Activated T-cell treated with anti-CD3 and anti-CD28 coated beads, Interleukin-2, amount 50 U/mL, for 1 hour (primary cell): ENCODE results near the gene AGRN.
"Not testable (repeated sequence)": the region's sequence is repeated elsewhere in the genome, so short reads cannot be mapped to it uniquely, and the experiment has no call there.

Experiments used
- DNase-seq: peaks from one replicate; pipeline ENCODE4 v3.0.0-alpha.2; 2020

The AGRN gene

DNA sequence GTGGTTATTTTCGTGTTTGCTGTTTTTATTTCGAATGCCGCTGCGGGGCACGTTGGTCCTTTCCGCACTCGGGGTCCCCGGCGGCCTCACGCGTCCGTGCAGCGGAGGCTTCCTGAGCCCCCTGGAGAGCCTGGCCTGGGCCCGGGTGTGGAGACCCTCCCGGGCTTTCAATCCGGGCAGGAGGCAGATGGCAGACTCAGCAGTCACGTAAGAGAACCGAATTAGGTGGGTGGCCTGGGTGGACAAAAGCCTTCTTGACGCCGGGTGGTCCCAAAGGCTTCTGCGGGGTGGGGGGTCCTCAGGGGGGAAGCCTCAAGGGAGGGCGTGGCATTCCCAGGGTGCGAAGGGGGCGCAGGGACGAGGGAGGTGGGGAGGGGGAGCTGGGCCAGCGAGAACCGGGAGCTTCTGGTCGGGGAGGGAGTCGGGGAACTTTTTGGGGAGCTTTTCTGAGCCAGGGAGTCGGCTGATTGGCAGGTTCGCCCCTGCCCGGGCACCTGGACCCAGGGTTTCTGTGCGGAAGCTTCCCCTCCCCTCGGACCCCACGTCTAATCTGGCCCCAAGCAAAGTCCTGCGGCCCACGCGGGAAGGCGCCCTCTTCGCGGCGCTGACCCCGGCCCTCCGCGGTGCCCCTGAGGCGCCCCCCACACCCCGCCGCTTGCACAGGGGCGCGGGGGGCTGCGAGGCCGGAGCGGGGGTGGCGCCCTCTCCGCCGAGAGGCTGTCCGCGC lies 18.7 kb upstream of the AGRN start:
- DNase-seq, result peak; percentile 38

DNA sequence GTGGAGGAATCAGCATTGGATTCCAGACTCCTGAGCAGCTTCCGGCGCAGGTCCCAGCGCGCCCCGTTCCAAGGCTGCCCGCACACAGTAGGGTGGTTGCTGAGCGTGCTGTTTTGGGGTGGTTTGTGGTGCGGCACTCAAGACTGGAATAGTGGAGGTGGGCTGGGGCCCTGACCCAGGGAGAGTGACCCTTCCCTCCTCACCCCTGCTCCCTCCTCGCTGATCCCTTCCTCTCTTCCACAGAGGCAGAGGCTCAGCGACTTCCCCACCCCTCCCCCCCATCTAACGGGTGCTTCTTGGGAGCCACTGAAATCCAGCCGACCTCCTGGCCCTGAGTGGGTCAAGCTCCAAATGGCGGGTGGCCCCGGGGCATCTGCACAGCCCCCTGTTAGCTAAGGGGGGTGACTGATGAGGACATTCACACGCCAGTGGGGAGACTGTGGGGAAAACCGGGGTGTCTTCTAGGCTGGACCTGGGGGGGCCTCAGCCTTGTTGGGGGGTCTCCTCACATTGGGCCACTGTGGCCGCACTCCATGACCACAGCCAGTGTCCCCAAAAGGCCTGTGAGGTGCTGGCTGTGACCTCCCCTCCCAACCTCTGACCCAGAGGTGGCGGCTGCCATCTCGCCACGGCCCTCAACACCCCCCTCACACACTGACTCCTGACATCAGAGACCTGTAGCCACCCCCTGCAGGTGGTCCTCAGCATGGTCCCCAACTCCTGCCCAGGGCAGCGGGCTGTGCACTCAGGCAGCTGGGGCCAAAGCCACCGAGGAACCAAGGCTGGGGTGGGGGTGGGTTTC lies 16.1 kb upstream of the AGRN start:
- no peak for DNase-seq

DNA sequence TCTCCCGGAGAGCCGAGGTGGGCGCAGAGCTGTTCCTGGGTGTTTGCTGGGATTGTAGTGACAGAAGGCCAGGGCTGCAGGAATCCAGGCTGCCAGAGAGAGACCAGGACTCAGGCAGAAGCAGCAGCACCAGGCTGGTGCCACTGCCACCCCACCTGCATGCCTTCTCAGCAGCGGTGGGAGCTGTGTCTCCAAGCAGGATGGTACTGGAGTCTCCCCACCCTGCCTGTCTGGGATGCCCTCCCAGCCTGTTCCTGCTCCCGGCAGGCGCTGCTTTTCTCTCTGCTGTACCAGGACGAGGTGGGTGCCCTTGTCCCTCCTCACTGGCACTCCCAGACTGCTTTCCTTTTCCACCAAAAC lies 15.5 kb upstream of the AGRN start:
- DNase-seq, result no peak

DNA sequence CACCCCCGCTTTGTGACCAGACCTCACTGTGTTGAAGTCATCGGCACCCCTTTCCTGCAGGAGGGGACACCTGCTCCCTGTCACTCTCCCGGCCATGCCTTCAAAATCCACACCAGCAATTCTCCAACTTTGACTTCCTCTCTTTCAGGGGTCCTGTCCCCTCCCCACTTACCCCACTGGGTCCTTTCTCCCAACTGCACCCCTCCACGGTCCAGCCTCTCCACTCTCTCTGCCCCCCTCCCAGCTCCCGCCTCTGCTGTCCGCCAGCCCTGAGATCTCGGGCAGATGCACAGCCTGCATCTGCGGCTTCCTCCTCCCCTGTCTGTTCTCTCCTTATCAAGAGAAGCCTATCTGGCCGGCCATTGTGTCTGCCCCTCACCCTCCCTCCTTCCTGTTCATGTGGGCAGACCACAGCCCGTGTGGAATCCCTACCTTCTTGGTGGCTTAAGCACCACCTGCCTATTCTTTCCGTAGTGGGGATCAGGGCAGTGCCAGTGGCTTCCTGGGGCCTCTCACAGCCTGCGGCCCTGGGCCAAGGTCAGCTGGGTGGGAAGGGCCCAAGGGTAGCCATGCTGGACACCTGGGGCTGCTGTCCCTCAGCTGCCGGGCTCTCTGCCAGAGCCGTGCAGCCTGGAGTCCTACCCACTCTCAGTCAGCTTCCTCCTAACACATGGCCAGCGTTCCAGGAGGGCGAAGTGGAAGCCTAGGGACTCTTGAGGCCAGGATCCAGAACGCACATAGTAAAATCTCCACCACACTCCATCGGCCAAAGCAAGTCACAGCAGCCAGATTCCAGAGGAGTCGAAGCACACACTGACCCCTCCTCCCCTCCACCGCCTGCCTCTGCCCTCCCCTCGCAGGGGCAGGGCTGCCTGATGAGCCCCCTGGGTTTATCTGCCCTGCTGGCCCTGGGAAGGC lies 14.9 kb upstream of the AGRN start:
- DNase-seq, result no peak

DNA sequence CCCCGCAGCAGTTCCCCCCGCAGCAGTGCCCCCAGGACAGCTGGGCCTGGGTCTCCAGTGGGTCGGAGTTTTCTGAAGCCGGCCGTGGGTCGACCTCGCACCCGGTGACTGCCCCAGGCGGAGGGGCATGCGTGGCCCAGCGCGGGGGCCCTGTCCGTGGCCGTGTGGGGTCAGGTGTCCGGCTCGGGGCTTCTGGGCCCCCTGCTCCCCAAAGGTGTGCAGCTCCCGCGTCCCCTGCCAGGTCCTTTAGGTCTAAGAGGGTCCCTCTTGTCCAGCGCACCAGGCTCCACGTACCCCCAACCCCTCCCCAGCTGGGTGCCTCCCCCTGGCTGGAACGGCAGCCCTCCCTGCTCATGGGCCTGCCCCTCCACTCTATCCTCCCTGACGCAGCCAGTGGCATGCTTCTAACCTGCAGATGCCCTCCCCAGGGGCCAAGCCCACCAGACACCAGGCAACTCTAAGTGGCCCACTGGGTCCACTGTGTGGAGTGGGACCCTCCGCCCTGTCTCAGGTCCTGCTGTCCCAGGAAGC lies 14.1 kb upstream of the AGRN start:
- no peak for DNase-seq

DNA sequence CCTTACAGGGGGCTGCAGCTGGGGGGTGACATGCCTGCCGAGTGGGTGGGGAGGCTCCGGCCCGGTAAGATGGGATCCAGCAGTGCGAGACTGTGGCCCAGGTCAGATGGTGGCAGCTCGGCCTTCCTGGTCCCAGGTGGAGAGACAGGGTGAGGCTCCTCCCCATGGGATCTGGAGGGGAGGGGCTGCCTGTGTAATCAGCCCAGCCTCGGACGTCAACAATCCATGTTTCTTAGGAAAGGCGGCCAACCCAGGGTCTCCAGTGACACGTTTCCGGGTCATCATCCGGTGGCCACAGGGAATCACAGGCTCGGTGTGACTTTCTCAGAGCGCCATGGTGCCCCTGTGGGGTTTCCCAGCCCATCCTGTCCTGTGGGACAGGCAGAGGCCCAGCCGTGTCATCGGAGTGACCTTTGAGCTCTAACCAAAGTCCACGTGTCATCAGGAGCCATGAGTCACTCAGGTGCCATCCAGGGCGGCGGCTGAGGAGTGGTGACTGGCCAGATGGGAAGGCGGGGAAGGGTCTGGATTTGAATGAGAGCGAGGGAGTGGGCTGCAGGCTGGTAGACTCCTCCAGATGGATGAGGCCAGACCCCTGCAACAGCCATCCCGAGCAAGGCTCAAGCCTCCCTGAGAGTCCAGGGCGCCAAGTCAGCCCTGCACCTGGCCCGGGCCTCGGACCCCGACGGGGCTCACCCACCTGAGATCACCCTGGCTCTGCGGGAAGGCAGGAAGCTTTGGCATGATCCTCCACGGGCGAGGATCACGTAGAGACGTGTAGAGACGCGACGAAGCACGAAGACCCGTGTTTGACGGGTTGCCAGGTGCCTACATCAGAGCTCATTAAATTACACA lies 13.4 kb upstream of the AGRN start:
- DNase-seq, result no peak

DNA sequence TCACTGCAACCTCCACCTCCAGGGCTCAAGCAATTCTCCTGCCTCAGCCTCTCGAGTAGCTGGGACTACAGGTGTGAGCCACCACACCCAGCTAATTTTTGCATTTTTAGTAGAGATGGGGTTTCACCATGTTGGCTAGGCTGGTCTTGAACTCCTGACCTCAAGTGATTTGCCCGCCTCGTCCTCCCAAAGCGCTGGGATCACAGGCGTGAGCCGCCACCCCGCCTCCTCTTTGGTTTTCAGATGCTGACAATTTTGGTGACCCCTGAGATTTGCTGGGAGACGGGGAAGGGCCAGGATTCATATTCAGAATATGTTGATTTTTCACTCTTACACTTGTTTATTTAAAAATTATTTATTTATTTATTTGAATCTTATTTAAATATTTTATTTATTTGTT lies 9.8 kb upstream of the AGRN start:
- not testable (repeated sequence) for DNase-seq

DNA sequence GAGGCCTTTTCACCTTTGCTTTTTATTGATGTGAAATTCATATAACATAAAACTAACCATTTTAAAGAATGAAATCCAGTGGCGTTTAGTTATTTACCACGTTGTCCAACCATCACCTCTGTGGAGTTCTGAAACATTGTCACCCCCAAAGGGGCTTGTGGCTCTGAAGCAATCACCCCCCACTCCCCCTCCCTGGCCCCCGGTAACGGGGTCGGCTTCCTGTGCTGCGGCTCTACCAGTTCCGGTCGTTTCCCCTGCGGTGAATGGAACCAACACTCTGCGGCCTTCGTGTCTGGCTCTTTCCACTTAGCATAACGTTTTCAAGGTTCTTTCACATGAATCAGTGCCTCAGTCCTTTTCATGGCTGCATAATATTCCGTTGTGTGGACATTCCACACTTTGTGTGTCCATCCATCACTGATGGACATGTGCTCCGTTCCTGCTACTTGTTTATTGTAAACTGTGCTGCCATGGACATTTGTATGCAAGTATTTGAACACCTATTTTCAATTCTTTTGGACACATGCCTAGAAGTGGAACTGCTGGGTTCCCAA lies 8.4 kb upstream of the AGRN start:
- DNase-seq, result no peak

DNA sequence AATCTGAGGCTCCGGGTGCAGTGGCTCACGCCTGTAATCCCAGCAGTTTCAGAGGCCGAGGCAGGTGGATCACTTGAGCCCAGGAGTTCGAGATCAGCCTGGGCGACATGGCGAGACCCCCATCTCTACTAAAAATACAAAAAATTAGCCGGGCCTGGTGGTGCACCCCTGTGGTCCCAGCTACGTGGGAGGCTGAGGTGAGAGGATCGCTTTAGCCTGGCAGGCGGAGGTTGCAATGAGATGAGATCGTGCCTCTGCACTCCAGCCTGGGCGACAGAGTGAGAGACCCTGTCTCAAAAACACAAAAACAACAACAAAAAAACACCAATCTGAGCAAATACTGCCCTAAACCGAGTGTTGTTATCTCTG lies 7.2 kb upstream of the AGRN start:
- DNase-seq, result not testable (repeated sequence)

DNA sequence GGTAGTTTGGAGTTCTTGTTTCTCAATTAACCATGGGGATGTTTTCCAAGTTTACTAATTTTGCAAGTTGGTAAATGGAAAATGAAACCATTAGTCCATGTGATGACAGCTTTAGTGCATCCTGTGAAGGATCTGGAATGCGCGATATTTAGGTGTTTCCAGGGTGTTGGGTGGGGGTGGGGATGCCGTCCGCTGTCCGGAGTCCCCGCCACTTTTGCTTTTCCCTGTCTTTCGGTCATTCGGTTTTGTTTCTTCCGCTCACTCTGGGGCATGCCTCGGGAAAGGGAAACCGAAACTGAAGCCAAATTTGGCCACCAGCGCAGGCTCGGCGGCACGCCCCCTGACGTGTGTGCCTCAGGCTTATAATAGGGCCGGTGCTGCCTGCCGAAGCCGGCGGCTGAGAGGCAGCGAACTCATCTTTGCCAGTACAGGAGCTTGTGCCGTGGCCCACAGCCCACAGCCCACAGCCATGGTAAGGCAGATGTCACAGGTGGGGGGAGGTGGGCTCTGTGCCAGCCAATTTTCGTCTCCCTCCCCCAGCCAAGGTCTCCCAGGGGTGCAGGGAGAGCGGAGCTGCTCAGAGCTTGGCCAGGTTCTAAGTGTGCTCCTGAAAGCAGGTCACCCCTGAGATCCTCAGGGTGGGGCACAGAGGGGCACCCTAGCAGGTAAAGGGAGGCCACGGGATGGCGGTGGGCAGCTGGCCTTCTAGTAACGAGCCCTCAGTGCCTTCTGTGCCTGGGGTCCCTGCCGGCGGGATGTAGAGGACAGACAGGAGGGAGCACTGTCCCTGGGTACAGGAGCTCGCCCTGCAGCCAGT lies 6.6 kb upstream of the AGRN start, which contains the start of gene ISG15:
ISG15 (plus strand) TSS at position 393 of the 817 bp plus-strand sequence; CDS start at position 470, 77 bp downstream.
- DNase-seq, result peak; percentile 88

DNA sequence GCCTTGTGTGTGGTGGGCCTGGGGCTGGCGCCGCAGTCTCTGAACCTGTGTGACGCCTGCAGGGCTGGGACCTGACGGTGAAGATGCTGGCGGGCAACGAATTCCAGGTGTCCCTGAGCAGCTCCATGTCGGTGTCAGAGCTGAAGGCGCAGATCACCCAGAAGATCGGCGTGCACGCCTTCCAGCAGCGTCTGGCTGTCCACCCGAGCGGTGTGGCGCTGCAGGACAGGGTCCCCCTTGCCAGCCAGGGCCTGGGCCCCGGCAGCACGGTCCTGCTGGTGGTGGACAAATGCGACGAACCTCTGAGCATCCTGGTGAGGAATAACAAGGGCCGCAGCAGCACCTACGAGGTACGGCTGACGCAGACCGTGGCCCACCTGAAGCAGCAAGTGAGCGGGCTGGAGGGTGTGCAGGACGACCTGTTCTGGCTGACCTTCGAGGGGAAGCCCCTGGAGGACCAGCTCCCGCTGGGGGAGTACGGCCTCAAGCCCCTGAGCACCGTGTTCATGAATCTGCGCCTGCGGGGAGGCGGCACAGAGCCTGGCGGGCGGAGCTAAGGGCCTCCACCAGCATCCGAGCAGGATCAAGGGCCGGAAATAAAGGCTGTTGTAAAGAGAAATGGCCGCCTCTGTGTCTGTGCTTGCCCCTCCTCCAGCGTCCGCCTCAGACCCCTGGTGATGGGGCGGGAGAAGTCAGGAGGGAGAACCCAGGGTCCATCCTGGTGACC lies 5.8 kb upstream of the AGRN start:
- DNase-seq, result peak; percentile 52

DNA sequence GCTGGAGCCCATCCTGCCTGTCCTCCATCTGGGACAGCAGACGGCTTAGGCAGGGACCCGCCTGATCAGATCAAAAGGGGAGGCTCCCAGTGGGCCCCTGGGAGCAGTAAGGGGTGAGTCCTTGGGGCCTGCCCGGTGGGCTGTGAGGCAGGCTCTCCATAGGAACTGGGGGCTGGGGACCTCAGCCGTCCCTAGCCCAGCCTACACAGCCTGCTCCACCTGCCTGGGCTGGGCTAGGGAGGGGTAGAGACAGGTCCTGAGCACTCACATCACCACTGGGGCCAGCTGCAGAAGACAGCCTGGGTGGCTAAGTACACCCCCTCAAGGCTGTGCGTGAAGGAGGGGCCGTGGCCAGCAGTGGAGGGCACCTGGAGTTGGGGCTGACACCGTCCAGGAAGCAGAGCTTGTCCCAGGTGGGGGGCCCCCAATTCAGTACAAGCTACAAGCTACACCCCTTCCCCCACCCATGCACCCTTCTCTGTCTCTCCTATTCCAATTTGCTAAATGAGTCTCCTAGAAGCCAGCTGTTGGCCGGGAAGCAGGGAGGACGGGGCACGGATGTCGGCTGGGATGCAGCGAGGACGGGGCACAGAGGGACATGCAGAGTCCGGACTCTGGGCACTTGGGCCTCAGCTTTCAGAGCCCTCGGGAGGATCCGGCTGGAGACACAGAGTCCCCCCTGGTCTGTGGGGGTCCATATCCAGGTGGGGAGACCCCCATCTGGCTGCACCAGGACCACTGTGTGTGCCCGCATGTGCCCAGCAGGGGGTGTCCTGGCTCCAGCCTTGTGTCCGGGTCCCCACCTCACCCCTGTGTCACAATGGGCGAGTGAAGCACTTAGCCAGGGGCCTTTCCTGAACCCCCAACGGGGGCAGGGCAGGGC lies 4.9 kb upstream of the AGRN start:
- DNase-seq, result peak; percentile 29

DNA sequence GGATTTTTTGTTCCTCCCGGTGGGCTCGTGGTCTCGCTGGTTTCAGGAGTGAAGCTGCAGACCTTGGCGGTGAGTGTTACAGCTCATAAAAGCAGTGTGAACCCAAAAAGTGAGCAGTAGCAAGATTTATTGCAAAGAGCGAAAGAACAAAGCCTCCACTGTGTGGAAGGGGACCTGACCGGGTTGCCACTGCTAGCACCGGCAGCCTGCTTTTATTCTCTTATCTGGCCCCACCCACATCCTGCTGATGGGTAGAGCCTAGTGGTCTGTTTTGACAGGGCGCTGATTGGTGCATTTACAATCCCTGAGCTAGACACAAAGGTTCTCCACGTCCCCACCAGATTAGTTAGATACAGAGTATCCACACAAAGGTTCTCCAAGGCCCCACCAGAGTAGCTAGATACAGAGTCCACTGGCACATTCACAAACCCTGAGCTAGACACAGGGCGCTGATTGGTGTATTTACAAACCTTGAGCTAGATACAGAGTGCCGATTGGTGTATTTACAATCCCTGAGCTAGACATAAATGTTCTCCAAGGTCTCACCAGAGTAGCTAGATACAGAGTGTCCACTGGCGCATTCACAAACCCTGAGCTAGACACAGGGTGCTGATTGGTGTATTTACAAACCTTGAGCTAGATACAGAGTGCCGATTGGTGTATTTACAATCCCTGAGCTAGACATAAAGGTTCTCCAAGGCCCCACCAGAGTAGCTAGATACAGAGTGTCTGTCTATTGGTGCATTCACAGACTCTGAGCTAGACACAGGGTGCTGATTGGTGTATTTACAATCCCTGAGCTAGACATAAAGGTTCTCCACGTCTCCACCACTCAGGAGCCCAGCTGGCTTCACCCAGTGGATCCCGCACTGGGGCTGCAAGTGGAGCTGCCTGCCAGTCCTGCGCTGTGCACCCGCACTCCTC lies 2.3 kb upstream of the AGRN start:
- not testable (repeated sequence) for DNase-seq

DNA sequence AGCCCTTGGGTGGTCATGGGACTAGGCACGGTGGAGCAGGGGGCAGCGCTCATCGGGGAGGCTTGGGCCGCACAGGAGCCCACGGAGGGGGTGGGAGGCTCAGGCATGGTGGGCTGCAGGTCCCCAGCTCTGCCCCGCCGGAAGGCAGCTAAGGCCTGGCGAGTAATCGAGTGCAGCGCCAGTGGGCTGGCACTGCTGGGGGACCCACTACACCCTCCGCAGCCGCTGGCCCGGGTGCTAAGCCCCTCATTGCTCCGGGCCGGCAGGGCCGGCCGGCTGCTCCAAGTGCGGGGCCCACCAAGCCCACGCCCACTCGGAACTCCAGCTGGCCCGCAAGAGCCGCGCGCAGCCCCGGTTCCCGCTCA lies 1.6 kb upstream of the AGRN start:
- not testable (repeated sequence) for DNase-seq

DNA sequence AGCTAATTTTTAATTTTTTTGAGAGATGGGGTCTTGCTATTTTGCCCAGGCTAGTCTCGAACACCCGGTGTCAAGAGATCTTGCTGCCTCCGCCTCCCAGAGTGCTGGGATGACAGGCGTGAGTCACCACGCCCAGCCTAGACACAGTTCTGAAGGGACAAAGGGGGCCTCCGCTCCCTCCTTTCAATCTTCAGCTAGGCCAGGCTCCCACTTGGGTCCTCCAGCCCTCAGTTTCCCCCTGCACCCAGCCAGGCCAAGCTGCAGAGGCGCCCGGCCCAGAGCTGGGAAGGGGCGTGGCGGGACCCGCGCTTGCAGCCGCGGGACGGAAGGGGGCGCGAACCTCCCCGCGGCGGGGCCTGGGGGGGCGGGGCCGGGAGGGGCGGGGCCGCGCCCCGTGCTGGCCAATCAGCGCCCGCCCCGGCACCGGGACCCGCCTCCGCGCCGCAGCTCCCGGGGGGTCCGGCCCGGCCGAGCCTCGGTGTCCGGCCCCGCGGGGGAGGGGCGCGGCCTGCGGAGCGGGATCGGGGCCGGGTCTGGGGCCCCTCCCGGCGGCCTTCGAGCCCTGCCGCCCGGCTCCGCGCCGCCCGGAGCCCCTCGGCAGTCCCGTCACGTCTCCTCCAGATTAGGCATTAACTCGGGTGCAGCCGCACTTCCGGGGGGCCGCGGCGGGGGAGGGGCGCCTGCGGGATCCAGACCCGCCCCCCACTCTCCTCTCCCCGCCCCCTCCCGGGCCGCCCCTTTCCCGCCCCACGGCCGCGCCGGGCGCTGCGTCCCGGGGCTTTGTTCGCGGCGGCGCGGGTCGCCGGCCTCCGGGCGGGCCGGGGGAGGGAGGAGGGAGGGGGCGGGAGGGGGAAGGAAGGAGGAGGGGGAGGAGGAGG lies 559 bp upstream of the AGRN start:
- peak; percentile 85 for DNase-seq

DNA sequence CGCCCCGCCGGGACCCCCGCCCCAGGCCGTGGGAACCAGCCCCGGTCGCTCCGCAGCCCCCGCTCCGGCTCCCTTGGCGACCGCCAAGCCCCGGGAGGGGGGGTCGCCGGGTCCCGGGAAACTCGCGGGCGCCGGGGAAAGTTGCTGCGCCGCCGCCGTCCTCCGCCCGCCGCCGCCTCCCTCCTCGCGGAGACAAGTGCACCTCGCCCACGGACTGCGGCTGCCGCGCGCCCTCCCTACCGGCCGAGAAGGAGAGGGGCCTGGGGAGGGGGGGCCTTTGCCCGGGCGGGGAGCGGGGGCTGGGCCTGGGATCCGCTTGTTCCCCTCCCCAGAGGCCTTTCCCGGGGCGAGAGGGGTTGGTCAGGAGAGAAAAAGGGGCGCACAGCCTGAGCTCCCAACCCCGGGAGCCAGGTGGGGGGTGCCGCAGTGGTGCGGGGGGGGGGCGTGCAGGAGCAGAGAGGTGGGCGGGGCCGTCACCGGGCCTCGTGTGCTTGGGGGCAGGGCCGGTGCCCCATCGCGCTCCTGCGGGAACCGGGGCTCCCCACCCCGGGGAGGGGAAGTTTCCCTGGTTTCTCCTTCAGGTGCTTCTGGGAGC lies 592 bp downstream of the AGRN start:
- DNase-seq, result peak; percentile 60
